AG09309 (cell line): Measurements from ENCODE around the gene ASPSCR1.

ENCODE experiments used
- DNase-seq: peaks from one replicate; pipeline ENCODE4 v3.0.0-alpha.2; 2010; ENCODE audit warnings: low read depth
- H3K4me3 ChIP-seq: 2 replicates; pipeline ENCODE4 v1.5.1; 2011; ENCODE audit warnings: mild to moderate bottlenecking, low read depth, low read length, moderate library complexity; ENCODE audit not compliant: control insufficient read depth
- TF ChIP-seq, protein P1 (sequence below): IDR thresholded peaks from 2 replicates; pipeline ENCODE4 v1.5.1; 2011; ENCODE audit warnings: mild to moderate bottlenecking, low read depth, low read length, inconsistent platforms; ENCODE audit not compliant: insufficient read depth, control insufficient read depth; ENCODE audit errors: missing control alignments

The ASPSCR1 gene

DNA sequence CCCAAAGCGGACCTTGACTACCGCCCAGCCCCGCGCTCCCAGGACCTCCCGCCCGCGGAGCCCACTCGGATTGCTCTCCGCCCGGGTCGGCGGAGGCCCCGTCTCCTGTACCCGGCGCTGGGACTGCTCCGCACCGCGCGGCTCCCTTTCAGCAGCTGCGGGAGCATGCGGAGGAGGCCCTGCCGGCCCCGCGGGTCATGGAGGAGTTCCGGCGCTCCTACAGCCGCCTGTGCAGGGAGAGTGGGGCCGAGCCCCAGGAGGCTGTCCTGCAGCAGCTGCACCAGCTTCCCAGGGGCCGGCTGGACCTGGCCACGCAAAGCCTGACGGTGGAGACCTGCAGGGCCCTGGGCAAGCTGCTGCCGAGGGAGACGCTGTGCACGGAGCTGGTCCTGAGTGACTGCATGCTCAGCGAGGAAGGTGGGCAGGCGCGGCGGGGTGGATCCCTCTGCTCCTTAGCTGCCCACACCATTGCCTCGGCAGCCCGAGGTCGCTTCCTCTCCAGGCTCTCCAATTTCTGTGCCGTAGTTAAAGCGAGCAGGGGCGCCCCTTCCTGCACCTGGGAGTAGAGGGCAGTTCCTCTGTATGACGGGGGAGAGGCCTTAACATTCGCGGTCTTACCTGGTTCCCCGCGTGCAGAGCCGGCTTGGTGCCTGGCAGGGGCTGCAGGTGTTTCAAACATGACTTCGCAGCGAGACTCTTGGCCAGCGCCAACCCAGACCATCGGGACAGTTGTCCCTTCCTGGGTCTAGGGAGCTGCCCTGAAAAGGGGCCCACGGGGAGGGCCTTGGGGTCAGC, 46.2 kb downstream of the ASPSCR1 start:
- H3K4me3 ChIP-seq, result peak overlapping the region; percentile 51
- DNase-seq, result no peak
- TF ChIP-seq, protein P1, sequence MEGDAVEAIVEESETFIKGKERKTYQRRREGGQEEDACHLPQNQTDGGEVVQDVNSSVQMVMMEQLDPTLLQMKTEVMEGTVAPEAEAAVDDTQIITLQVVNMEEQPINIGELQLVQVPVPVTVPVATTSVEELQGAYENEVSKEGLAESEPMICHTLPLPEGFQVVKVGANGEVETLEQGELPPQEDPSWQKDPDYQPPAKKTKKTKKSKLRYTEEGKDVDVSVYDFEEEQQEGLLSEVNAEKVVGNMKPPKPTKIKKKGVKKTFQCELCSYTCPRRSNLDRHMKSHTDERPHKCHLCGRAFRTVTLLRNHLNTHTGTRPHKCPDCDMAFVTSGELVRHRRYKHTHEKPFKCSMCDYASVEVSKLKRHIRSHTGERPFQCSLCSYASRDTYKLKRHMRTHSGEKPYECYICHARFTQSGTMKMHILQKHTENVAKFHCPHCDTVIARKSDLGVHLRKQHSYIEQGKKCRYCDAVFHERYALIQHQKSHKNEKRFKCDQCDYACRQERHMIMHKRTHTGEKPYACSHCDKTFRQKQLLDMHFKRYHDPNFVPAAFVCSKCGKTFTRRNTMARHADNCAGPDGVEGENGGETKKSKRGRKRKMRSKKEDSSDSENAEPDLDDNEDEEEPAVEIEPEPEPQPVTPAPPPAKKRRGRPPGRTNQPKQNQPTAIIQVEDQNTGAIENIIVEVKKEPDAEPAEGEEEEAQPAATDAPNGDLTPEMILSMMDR, result no peak

DNA sequence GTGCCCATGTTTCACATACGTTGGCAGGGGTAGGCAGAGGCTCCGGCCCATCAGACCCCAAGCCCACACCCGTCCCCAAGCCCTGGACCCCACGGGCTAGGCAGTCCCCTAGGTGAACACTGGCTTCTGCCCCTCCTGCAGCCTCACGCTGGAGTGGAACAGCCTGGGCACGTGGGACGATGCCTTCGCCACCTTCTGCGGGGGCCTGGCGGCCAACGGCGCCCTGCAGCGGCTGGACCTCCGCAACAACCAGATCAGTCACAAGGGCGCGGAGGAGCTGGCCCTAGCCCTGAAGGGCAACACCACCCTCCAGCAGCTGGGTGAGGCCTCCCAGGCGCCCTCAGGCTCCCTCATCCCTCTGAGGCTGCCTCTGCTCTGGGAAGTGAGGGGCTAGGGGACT, 47.4 kb downstream of the ASPSCR1 start:
- H3K4me3 ChIP-seq, result no peak overlapping the region
- TF ChIP-seq, protein P1, result no peak
- DNase-seq, result no peak

DNA sequence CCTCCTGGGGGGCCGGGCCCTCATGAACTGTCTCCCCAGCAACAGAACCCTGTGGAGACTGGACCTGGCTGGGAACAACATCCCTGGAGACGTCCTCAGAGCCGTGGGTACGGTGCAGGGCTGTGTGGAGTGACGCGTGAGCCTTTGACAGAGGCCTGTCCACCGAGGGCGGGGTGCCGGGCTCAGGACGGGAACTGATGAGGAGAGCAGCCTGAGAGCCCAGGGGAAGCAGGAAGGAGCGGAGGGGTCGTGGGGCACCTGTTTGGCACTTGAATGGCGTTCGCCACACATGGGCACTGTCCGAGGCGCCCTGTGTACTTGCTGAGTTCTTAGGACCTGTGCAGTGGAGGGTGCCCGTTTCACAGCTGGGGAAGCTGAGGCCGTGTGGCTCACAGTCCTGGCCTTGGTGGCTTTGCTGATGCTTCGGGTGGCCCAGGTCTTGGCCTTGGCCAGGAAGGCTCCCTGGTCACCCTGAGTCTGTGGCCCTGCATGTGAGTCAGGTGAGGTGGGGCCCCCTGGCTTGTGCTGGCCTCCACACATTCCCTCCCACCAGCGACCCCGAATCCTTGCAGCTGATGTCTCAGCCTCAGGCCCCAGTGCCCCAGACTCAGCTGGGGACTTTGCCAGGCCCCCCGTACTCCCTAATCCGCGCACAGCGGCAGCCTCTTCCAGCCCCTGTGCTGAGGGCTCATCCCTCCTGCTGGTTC, 48.1 kb downstream of the ASPSCR1 start:
- no peak overlapping the region for H3K4me3 ChIP-seq
- DNase-seq, result no peak
- TF ChIP-seq, protein P1, result no peak

DNA sequence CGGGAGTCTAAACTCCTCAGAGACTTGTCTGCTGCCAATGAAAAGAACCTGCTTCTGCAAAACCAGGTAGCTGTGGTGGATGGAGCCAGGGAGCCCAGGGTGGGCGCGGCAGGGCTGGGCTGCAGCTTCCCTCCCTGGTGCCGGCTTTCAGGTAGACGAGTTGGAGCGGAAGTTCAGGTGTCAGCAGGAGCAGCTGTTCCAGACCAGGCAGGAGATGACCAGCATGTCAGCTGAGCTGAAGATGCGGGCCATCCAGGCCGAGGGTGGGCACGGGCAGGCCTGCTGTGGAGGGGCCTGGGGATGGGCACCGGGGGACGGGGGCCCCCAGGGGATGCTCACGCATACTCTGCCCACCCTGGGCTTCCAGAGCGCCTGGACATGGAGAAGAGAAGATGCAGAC, 50.8 kb downstream of the ASPSCR1 start:
- no peak overlapping the region for H3K4me3 ChIP-seq
- TF ChIP-seq, protein P1, result no peak
- DNase-seq, result no peak

DNA sequence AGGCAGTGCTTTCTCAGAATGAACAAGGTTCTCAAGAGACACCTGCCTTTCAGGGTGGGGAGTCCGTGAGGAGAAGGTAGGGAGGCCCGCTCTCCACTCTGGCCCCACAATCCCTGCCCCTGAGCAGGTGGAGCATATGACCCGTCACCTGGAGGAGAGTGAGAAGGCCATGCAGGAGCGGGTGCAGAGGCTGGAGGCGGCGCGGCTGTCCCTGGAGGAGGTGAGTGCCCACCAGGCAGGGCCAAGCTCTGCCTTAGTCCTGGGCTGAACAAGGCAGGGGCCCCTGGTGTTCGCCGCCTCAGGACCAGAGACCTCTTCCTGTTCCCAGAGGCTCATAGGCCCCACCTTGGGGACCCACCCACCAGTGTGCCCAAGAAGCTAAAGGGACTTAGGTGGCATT, 51.5 kb downstream of the ASPSCR1 start:
- TF ChIP-seq, protein P1, result no peak
- H3K4me3 ChIP-seq, result no peak overlapping the region
- no peak for DNase-seq

DNA sequence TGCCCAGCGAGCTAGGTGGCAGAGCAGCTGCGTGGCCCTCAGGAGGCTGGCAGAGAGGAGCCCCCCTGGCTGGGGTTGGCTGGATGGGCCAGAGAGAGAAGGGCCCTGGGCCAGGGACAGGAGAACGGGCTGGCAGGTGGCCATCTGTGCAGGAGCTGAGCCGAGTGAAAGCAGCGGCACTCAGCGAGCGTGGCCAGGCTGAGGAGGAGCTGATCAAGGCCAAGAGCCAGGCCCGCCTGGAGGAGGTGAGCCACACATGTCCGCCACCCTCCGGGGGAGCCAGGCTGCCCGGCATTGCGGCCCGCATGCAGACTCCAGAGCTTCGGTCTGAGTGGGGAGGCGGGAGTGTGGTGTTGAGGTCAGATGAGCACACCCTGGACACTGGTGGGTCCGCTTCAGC, 52.0 kb downstream of the ASPSCR1 start:
- H3K4me3 ChIP-seq, result no peak overlapping the region
- TF ChIP-seq, protein P1, result no peak
- DNase-seq, result no peak
